ENCODE data around the gene TMEM30B. TPM values are rescaled to one million over a fixed set of nuclear protein-coding genes. Genes with fewer than 3 reads are reported as not detected.

TMEM30B gene
- total and polyA plus RNA-seq, 9 of the 15 experiments (the other 6 are each of a cell fraction or from before 2014, with no cell fraction given), result 0.04 TPM; not detected in 8

DNA sequence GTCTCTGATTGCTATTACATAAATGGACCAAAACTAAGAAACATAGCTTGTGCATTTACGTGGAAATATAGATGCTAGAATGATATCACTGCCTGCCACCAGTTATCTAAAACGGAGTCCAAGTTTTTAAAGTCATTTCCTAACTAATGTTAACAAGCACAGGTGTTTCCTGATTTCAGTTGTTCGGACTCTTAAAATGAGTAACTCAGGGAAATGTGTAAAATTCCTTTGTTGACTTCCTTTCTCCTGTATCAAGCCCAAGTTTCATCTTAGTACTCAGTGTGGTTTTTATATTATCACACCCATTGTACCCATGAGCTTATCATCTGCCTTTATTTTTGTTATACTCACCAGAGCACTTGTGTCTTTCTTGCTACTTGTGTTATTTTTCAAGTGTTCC lies 27.1 kb upstream of the TMEM30B start (continued):
- TF ChIP-seq, protein P1, sequence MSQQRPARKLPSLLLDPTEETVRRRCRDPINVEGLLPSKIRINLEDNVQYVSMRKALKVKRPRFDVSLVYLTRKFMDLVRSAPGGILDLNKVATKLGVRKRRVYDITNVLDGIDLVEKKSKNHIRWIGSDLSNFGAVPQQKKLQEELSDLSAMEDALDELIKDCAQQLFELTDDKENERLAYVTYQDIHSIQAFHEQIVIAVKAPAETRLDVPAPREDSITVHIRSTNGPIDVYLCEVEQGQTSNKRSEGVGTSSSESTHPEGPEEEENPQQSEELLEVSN (IDR thresholded peaks at IDR 0.05; ENCODE audit: borderline replicate concordance in 1 of 2, extremely low read depth in 1 of 2, insufficient read depth in 1 of 2, insufficient read length in 1 of 2, low read depth in 1 of 2, low read length in 1 of 2, poor library complexity in 1 of 2, severe bottlenecking in 1 of 2), result no peak
- TF ChIP-seq JUNB (CRISPR knock-in tag; conservative IDR thresholded peaks at IDR 0.05), result no peak
- TF ChIP-seq RFX1 (IDR thresholded peaks at IDR 0.05), result no peak
- TF ChIP-seq ZNF41 (CRISPR knock-in tag; conservative IDR thresholded peaks at IDR 0.05), result no peak
- TF ChIP-seq ZNF121 (CRISPR knock-in tag; conservative IDR thresholded peaks at IDR 0.05), result no peak
- TF ChIP-seq KAT2B (IDR thresholded peaks at IDR 0.05; ENCODE audit: low read depth, low read length), result no peak
- no peak for TF ChIP-seq EP300 (IDR thresholded peaks at IDR 0.05; ENCODE audit: low read length)
- no peak for TF ChIP-seq TAL1 (IDR thresholded peaks at IDR 0.05)
- TF ChIP-seq ZNF239 (CRISPR knock-in tag; IDR thresholded peaks at IDR 0.05), result no peak
- TF ChIP-seq, protein P2, sequence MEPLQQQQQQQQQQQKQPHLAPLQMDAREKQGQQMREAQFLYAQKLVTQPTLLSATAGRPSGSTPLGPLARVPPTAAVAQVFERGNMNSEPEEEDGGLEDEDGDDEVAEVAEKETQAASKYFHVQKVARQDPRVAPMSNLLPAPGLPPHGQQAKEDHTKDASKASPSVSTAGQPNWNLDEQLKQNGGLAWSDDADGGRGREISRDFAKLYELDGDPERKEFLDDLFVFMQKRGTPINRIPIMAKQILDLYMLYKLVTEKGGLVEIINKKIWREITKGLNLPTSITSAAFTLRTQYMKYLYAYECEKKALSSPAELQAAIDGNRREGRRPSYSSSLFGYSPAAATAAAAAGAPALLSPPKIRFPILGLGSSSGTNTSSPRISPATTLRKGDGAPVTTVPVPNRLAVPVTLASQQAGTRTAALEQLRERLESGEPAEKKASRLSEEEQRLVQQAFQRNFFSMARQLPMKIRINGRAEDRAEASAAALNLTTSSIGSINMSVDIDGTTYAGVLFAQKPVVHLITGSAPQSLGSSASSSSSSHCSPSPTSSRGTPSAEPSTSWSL (CRISPR knock-in tag; IDR thresholded peaks at IDR 0.05; ENCODE audit: borderline replicate concordance), result no peak
- no peak for TF ChIP-seq PTBP1 (IDR thresholded peaks at IDR 0.05; ENCODE audit: low read depth, low read length)
- TF ChIP-seq NR2C1 (IDR thresholded peaks at IDR 0.05), result no peak
- no peak for TF ChIP-seq NR2C1 (tag; IDR thresholded peaks at IDR 0.05)

Measured in K562 (cell line).